H1 (cell line): ENCODE measurements around the gene LRCH2. TPM values are rescaled to one million over a fixed set of nuclear protein-coding genes. Genes with fewer than 3 reads are reported as not detected.

ENCODE experiments used
- EGR1 ChIP-seq: IDR thresholded peaks from 2 replicates; pipeline ENCODE4 v1.6.1; 2011; ENCODE audit warnings: low read depth, low read length, borderline replicate concordance
- EZH2 ChIP-seq: fragments of 200-600 bp; sonication (generic); IDR thresholded peaks from 2 replicates; pipeline ENCODE4 v1.7.1; 2012; ENCODE audit warnings: low read depth, mild to moderate bottlenecking, moderate library complexity, low read length, inconsistent platforms; ENCODE audit not compliant: severe bottlenecking
- GABPA ChIP-seq: IDR thresholded peaks from 2 replicates; pipeline ENCODE4 v1.6.1; 2011; ENCODE audit warnings: mild to moderate bottlenecking, low read length, moderate library complexity, borderline replicate concordance; ENCODE audit not compliant: insufficient read depth
- HDAC6 ChIP-seq: IDR thresholded peaks from one replicate; pipeline ENCODE4 v1.7.1; 2012; ENCODE audit warnings: low read depth, mild to moderate bottlenecking, inconsistent platforms, low read length, moderate library complexity
- KDM1A ChIP-seq: fragments of 200-600, 300-600 bp; sonication (generic); IDR thresholded peaks from 2 replicates; pipeline ENCODE4 v1.7.1; 2016; ENCODE audit warnings: mild to moderate bottlenecking, low read length, borderline replicate concordance
- YY1 ChIP-seq: IDR thresholded peaks from 2 replicates; pipeline ENCODE4 v1.6.1; 2011; ENCODE audit warnings: low read depth, mild to moderate bottlenecking, low read length
- polyA plus RNA-seq, 7 experiments: library from polyadenylated mRNA; depleted of rRNA in 3 of 7; stranded (reverse) in 5 of 7; unstranded in 2 of 7; fragments of >200 nt in 5 of 7; fragments of 200-250 nt in 2 of 7; gene quantifications; 1 replicate in 5 of 7; 2 replicates in 1 of 7; 4 replicates in 1 of 7; pipeline versions ENCODE4 v1.2.1 to v1.2.3, GENCODE V29; 2011 to 2013; ENCODE audit warnings: missing spikeins in 2 of 7, mixed read lengths in 2 of 7
- total RNA-seq: library from RNA; stranded (reverse); fragmentation: NEBNext Ultra II Directional; extraction: Animal tissue kit (Norgen Biotek cat#: 25700); gene quantifications from 2 replicates; pipeline ENCODE4 v1.2.1, GENCODE V29; 2021

The LRCH2 gene
- total and polyA plus RNA-seq, 2 of the 8 experiments (the other 6 are each of a cell fraction or from before 2014, with no cell fraction given), result 1.5 to 5.5 TPM

- no peak for TF ChIP-seq GABPA
- TF ChIP-seq HDAC6, result no peak
- no peak for TF ChIP-seq EZH2
- TF ChIP-seq YY1, result no peak
- TF ChIP-seq KDM1A, result no peak
- TF ChIP-seq EGR1, result no peak
Observed at GRCh38 chrX:115190636-115191489, 43.0 kb downstream of the LRCH2 start (continued).
